Skeletal muscle tissue (tissue), 4 donors: ENCODE data around the gene TCEA3. TPM values are rescaled to one million over a fixed set of nuclear protein-coding genes. Genes with fewer than 3 reads are reported as not detected.

Experiments used
- H3K27ac ChIP-seq: one replicate; pipeline ENCODE4 v1.7.0; 2013; ENCODE audit warnings: mild to moderate bottlenecking, low read depth, low read length, inconsistent platforms
- H3K27me3 ChIP-seq, 3 donors: one replicate each; pipeline ENCODE4 v1.7.0; 2013; ENCODE audit warnings: low read length in 3 of 3; ENCODE audit not compliant: control insufficient read depth in 3 of 3, insufficient read depth in 3 of 3
- H3K36me3 ChIP-seq, 3 donors: one replicate each; pipeline ENCODE4 v1.7.0; 2013; ENCODE audit warnings: low read length in 3 of 3; ENCODE audit not compliant: control insufficient read depth in 3 of 3, insufficient read depth in 3 of 3
- H3K4me1 ChIP-seq, 3 donors: one replicate each; pipeline ENCODE4 v1.7.0; 2013; ENCODE audit warnings: low read length in 3 of 3, mild to moderate bottlenecking in 3 of 3; ENCODE audit not compliant: control insufficient read depth in 3 of 3, insufficient read depth in 3 of 3
- H3K4me3 ChIP-seq, 3 donors: one replicate each; pipeline ENCODE4 v1.7.0; 2013; ENCODE audit warnings: low read length in 3 of 3
- H3K9ac ChIP-seq, 3 donors: one replicate each; pipeline ENCODE4 v1.7.0; 2013; ENCODE audit warnings: low read length in 3 of 3, mild to moderate bottlenecking in 3 of 3, moderate library complexity in 2 of 3, low read depth in 1 of 3
- H3K9me3 ChIP-seq, 3 donors: one replicate each; pipeline ENCODE4 v1.7.0; 2013; ENCODE audit warnings: low read length in 3 of 3; ENCODE audit not compliant: control insufficient read depth in 3 of 3
- total RNA-seq: library from RNA; depleted of rRNA; stranded (reverse); fragments of >200 nt; gene quantifications from one replicate; pipeline ENCODE4 v1.2.3, GENCODE V29; 2014
- donor health status: Osteomylitis.

The TCEA3 gene
- total RNA-seq = 314 TPM

GRCh38 chr1:23424293-23425192 is at the start of gene TCEA3:
TSS of gene TCEA3 (minus strand) at chr1:23424748. CDS start at chr1:23424633, 115 bp downstream.
- H3K4me1 ChIP-seq = peaks cover 37 to 72% (median 50%) of the 10 kb centered on the region in 3 donors
- peaks cover 5 to 25% (median 15%) of the 10 kb centered on the region in 3 donors for H3K36me3 ChIP-seq

GRCh38 chr1:23473037-23473800 is 48.7 kb upstream of the TCEA3 start:
- Histone ChIP-seq H3K27ac (peak overlapping the region; percentile 37), H3K9me3 (no peaks in the 10 kb centered on the region), H3K4me3 (no peak overlapping the region), H3K36me3 (no peaks in the 10 kb centered on the region), H3K4me1 (peaks cover 50 to 58% (median 56%) of the 10 kb centered on the region in 3 donors), H3K27me3 (no peaks in the 10 kb centered on the region), H3K9ac (peak overlapping the region in 1 of 3 donors; percentile 46)

More at GRCh38 chr1:23424293-23425192, at the start of gene TCEA3:
- Histone ChIP-seq H3K9ac (peak within 1 kb of the TSS; percentile 83 to 95 (median 93)), H3K27me3 (no peaks in the 10 kb centered on the region), H3K9me3 (no peaks in the 10 kb centered on the region), H3K4me3 (peak within 1 kb of the TSS; percentile 81 to 86 (median 81)), H3K27ac (peak within 1 kb of the TSS; percentile 83)

GRCh38 chr1:23472351-23473036 is 47.9 kb upstream of the TCEA3 start:
- Histone ChIP-seq H3K4me3 (no peak overlapping the region), H3K9ac (peak overlapping the region in 1 of 3 donors; percentile 46), H3K4me1 (peaks cover 50 to 59% (median 53%) of the 10 kb centered on the region in 3 donors), H3K27me3 (no peaks in the 10 kb centered on the region), H3K27ac (peak overlapping the region; percentile 37), H3K36me3 (no peaks in the 10 kb centered on the region), H3K9me3 (no peaks in the 10 kb centered on the region)

GRCh38 chr1:23471473-23472075 is 47.0 kb upstream of the TCEA3 start:
- Histone ChIP-seq H3K9ac (peak overlapping the region in 1 of 3 donors; percentile 43), H3K27ac (peak overlapping the region; percentile 49), H3K4me3 (no peak overlapping the region), H3K36me3 (no peaks in the 10 kb centered on the region), H3K4me1 (peaks cover 50 to 59% (median 52%) of the 10 kb centered on the region in 3 donors), H3K9me3 (no peaks in the 10 kb centered on the region), H3K27me3 (no peaks in the 10 kb centered on the region)

GRCh38 chr1:23470282-23471070 is 45.9 kb upstream of the TCEA3 start:
- Histone ChIP-seq H3K27me3 (no peaks in the 10 kb centered on the region), H3K4me1 (peaks cover 44 to 57% (median 52%) of the 10 kb centered on the region in 3 donors), H3K36me3 (no peaks in the 10 kb centered on the region), H3K9me3 (no peaks in the 10 kb centered on the region), H3K27ac (peak overlapping the region; percentile 49), H3K4me3 (peak overlapping the region in 1 of 3 donors; percentile 13), H3K9ac (peak overlapping the region in 1 of 3 donors; percentile 40)

- H3K4me3 ChIP-seq = no peak overlapping the region
- H3K27ac ChIP-seq = peak overlapping the region; percentile 41
- no peak overlapping the region for H3K9ac ChIP-seq
- peaks cover 36 to 47% (median 43%) of the 10 kb centered on the region in 3 donors for H3K4me1 ChIP-seq
- no peaks in the 10 kb centered on the region for H3K36me3 ChIP-seq
- no peaks in the 10 kb centered on the region for H3K9me3 ChIP-seq
- no peaks in the 10 kb centered on the region for H3K27me3 ChIP-seq
Measured at GRCh38 chr1:23469372-23469982, 44.9 kb upstream of the TCEA3 start.

GRCh38 chr1:23466423-23466989 is 42.0 kb upstream of the TCEA3 start:
- Histone ChIP-seq H3K27me3 (no peaks in the 10 kb centered on the region), H3K4me1 (peaks cover 22 to 28% (median 26%) of the 10 kb centered on the region in 3 donors), H3K9ac (no peak overlapping the region), H3K4me3 (no peak overlapping the region), H3K9me3 (no peaks in the 10 kb centered on the region), H3K27ac (no peak overlapping the region), H3K36me3 (no peaks in the 10 kb centered on the region)

- Histone ChIP-seq H3K4me1 (peaks cover 0 to 4% (median 4%) of the 10 kb centered on the region in 3 donors), H3K36me3 (peaks cover 0 to 8% (median 0%) of the 10 kb centered on the region in 3 donors), H3K27ac (no peak overlapping the region), H3K4me3 (no peak overlapping the region), H3K9me3 (no peaks in the 10 kb centered on the region), H3K27me3 (no peaks in the 10 kb centered on the region), H3K9ac (no peak overlapping the region)
Measured at GRCh38 chr1:23463286-23463685, 38.7 kb upstream of the TCEA3 start.
